Measurements from ENCODE around the gene RBBP8NL. TPM values are rescaled to one million over a fixed set of nuclear protein-coding genes. Genes with fewer than 3 reads are reported as not detected.
A peak's percentile ranks its signal among the peaks of the same experiment; 100 is the strongest.

Gene RBBP8NL
- total RNA-seq, 1 donor from 2014 or later: not detected

DNA sequence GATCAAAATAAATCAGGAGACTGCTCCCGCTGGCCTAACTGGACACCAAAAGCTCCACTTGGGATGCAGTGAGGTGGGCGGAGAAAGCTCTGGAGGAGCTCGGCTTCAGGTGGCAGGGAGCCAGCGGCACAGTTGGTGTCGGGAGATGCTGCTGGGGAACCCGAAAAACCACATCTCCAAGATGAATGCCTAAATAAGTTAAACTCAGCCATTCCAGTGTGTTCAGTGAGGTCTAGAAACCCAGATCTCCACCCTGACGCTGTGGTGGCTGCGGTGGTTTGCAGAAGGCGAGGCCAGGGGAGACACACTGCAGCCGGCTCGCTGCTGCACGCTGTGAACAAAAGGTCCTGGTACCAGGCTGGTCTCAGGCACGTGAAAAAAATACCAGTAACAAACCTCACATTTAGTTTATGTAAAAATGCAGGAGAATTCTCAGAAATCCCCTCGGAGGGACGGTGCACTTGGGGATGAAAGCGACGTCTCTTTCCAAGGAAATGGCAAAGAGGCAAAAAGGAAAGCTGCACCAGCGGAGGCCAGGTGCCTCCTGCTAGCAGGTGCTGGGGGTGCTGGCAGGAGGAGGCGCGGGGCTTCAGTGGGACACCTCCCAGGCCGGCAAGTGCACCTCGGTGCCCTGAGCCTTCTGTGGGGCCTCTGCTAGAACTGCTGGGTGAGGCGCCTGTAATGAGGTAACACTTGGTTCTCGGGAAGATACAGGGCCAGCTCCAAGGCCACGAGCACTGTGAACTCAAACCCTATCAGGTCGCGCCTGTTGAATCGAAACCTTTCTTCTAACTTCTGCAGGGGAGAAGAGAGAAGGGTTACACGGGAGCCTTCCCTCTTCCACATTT is 36.8 kb downstream of the RBBP8NL start:
- DNase-seq (ENCODE audit: extremely low spot score, unreplicated experiment): no peak
- Mint-ChIP-seq H3K27ac (ENCODE audit: unreplicated experiment) (no peak overlapping the region), H3K36me3 (ENCODE audit: unreplicated experiment) (peaks cover 3% of the 10 kb centered on the region), H3K4me3 (ENCODE audit: unreplicated experiment) (no peak overlapping the region), H3K9me3 (ENCODE audit: unreplicated experiment) (no peaks in the 10 kb centered on the region), H3K4me1 (ENCODE audit: unreplicated experiment) (peaks cover 18% of the 10 kb centered on the region), H3K27me3 (ENCODE audit: unreplicated experiment) (no peaks in the 10 kb centered on the region)
- TF ChIP-seq, protein P1, sequence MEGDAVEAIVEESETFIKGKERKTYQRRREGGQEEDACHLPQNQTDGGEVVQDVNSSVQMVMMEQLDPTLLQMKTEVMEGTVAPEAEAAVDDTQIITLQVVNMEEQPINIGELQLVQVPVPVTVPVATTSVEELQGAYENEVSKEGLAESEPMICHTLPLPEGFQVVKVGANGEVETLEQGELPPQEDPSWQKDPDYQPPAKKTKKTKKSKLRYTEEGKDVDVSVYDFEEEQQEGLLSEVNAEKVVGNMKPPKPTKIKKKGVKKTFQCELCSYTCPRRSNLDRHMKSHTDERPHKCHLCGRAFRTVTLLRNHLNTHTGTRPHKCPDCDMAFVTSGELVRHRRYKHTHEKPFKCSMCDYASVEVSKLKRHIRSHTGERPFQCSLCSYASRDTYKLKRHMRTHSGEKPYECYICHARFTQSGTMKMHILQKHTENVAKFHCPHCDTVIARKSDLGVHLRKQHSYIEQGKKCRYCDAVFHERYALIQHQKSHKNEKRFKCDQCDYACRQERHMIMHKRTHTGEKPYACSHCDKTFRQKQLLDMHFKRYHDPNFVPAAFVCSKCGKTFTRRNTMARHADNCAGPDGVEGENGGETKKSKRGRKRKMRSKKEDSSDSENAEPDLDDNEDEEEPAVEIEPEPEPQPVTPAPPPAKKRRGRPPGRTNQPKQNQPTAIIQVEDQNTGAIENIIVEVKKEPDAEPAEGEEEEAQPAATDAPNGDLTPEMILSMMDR (IDR thresholded peaks at IDR 0.05): no peak

DNA sequence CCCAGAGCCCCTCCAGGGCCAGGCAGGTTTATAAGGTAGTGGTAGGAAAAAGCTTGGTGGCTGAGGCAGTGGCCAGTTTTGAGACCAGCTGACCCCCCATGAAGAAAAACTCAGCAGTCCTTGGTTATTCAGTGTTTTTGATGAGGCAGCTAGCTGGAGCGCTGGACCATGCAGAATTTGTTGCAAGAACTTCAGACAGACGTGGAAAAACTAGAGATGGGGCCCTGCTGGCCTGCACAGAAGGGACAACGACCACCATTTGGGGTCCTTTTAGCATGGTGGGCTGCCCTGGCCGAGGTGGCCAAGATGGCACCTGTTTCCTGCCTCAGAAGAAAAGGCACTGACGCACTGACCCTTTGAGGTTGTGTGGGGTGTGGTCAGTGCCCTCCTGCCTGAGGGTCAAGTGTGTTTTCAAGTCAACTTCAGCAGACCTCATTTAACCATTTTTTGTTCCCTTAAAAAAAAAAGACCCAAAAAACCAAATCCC is 37.7 kb downstream of the RBBP8NL start:
- H3K27me3 Mint-ChIP-seq (ENCODE audit: unreplicated experiment): no peaks in the 10 kb centered on the region
- H3K9me3 Mint-ChIP-seq (ENCODE audit: unreplicated experiment): no peaks in the 10 kb centered on the region
- no peak overlapping the region for H3K4me3 Mint-ChIP-seq (ENCODE audit: unreplicated experiment)

DNA sequence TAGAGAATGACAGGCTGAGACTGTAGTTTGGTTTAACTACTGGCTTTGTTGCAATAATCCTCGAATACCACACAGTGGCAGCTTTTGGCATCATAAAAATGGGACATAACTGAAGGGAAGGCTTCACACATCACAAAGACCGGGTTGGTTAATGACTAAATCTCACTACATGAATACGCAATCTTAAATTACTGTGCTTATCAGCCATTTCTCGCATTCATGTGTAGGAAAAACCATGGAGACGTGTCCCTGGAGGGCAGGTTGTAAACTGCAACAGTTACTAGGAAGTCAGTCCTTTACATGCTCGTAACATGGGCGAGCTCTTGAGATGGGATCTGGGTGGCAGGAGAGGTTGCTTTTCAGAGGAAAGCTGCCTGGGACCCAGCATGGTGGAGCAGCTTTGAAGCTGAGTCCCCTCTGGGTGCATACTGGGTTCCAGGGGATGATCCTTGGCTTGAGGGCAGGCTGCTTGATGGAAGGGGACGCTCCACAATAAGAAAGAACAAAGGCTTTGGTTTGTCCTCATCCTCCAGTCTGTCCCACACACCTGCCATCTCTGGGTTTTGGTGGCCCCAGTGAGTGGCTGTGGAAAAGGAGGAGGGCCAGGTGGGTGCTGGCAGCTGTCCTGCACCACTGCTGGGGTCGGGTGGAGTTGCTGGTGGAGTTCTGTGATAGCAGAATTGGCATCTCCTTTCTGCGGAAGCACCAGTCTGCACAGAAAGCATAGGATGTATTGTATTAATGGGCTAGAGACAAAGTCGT is 38.3 kb downstream of the RBBP8NL start:
- no peaks in the 10 kb centered on the region for H3K9me3 Mint-ChIP-seq (ENCODE audit: unreplicated experiment)
- no peaks in the 10 kb centered on the region for H3K27me3 Mint-ChIP-seq (ENCODE audit: unreplicated experiment)
- H3K4me1 Mint-ChIP-seq (ENCODE audit: unreplicated experiment): peaks cover 24% of the 10 kb centered on the region
- H3K27ac Mint-ChIP-seq (ENCODE audit: unreplicated experiment): peak overlapping the region; percentile 28
- DNase-seq (ENCODE audit: extremely low spot score, unreplicated experiment): no peak
- peaks cover 4% of the 10 kb centered on the region for H3K36me3 Mint-ChIP-seq (ENCODE audit: unreplicated experiment)
- TF ChIP-seq, protein P1 (IDR thresholded peaks at IDR 0.05): no peak
- H3K4me3 Mint-ChIP-seq (ENCODE audit: unreplicated experiment): peak overlapping the region; percentile 87

More for the DNA sequence above, 37.7 kb downstream of the RBBP8NL start:
- peaks cover 24% of the 10 kb centered on the region for H3K4me1 Mint-ChIP-seq (ENCODE audit: unreplicated experiment)
- H3K36me3 Mint-ChIP-seq (ENCODE audit: unreplicated experiment): peaks cover 3% of the 10 kb centered on the region
- H3K27ac Mint-ChIP-seq (ENCODE audit: unreplicated experiment): no peak overlapping the region
- no peak for DNase-seq (ENCODE audit: extremely low spot score, unreplicated experiment)
- TF ChIP-seq, protein P1 (IDR thresholded peaks at IDR 0.05): no peak

DNA sequence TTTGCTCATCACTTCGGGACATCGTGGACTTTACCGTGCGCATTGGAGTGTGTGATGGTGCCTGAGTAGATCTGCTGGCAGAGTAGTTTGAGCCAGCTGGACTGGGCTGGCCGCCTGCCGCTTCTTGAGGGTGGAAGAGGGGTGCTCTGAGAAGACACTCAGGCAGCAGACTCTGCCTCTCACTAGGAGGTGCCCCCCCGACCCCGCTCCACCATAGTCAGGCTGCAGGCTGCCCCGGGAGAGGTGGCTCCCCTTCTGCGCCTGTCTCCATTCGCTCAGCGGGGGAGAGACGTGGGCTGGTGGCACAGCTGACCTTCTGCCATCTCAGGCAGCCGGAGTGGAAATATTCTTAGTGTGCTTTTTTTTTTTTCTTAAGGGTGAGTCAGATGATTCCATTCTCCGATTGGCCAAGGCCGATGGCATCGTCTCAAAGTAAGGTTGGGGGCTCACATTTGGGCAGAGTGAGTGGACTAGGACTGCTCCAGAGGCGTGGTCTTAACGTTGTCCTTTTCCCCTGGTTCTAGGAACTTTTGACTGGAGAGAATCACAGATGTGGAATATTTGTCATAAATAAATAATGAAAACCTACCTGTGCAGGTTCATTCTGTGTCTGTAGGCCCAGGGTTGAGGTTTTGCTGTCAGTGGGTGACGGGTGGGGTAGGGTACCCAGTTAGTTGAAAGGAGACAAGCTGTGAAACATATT is 39.3 kb downstream of the RBBP8NL start:
- no peak for DNase-seq (ENCODE audit: extremely low spot score, unreplicated experiment)
- Mint-ChIP-seq H3K9me3 (ENCODE audit: unreplicated experiment) (no peaks in the 10 kb centered on the region), H3K4me1 (ENCODE audit: unreplicated experiment) (peaks cover 24% of the 10 kb centered on the region), H3K4me3 (ENCODE audit: unreplicated experiment) (peak overlapping the region; percentile 87), H3K27ac (ENCODE audit: unreplicated experiment) (peak overlapping the region; percentile 70), H3K36me3 (ENCODE audit: unreplicated experiment) (peaks cover 4% of the 10 kb centered on the region), H3K27me3 (ENCODE audit: unreplicated experiment) (no peaks in the 10 kb centered on the region)
- TF ChIP-seq, protein P1 (IDR thresholded peaks at IDR 0.05): no peak
